DND-41 (cell line): ENCODE data around the gene P2RX1.

Experiments used
- EZH2 ChIP-seq: IDR thresholded peaks from 3 replicates; pipeline ENCODE4 v1.6.1; 2012; ENCODE audit warnings: borderline replicate concordance, low read depth, mild to moderate bottlenecking, moderate library complexity, low read length, inconsistent platforms; ENCODE audit not compliant: severe bottlenecking
- TF ChIP-seq, protein P1 (sequence below): IDR thresholded peaks from 2 replicates; pipeline ENCODE4 v1.5.1; 2012; ENCODE audit warnings: borderline replicate concordance, low read length, moderate library complexity, mild to moderate bottlenecking; ENCODE audit not compliant: poor library complexity, severe bottlenecking; ENCODE audit errors: extremely low read depth

- TF ChIP-seq, protein P1, sequence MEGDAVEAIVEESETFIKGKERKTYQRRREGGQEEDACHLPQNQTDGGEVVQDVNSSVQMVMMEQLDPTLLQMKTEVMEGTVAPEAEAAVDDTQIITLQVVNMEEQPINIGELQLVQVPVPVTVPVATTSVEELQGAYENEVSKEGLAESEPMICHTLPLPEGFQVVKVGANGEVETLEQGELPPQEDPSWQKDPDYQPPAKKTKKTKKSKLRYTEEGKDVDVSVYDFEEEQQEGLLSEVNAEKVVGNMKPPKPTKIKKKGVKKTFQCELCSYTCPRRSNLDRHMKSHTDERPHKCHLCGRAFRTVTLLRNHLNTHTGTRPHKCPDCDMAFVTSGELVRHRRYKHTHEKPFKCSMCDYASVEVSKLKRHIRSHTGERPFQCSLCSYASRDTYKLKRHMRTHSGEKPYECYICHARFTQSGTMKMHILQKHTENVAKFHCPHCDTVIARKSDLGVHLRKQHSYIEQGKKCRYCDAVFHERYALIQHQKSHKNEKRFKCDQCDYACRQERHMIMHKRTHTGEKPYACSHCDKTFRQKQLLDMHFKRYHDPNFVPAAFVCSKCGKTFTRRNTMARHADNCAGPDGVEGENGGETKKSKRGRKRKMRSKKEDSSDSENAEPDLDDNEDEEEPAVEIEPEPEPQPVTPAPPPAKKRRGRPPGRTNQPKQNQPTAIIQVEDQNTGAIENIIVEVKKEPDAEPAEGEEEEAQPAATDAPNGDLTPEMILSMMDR = no peak
- no peak for TF ChIP-seq EZH2
These were observed 19.6 kb upstream of the P2RX1 start for GRCh38 chr17:3935825-3936355.
